GM18517 (cell line): ENCODE results near the gene IRF1.

Source experiments
- ATAC-seq: cut with Tn5 transposase; IDR thresholded peaks from one replicate; pipeline ENCODE4 v1.9.1; 2021; ENCODE audit warnings: mild to moderate bottlenecking, moderate library complexity; ENCODE audit not compliant: unreplicated experiment

Gene IRF1

DNA sequence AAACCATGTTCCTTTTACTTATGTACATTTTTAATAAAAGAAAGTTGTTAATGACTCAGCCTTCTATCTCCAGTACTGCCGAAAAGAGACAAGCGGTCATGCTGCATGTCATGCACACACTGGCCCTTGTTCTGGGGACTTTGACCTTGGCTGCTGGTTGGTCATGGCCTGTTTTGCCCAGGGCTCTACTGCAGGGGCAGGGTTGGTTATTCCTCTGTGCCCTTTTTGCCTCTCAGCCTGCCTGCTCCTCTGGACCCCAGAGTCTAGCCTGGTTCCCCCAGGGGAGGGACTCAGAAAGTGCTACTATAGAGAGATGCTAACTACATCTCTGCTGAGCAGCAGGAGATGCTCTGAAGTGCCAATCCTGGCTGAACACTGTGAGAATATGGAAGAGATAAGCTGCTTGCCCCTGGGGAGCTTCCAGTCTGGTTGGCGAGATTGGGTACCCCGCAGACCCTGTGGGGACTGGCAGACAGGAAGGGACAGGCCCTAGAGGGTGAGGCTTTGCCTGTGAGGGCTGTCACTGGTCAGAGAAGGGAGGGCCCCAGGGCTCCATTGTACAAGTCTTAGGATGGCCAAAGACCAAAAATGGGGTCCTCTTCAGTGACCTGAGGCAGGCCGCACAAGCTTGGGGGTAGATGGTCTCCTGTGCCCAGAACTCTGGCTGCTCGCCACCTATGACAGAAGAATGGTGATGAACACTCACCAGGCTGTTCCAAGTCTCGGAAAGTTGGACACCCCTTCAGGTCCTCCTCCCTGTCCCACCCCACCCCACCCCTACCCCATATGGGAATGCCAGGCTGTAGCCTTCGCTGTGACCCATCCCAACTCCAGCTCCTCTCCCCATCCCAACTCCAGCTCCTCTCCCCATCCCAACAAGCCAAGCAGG, 14.3 kb downstream of the IRF1 start:
- no peak for ATAC-seq

GRCh38 chr5:132475497-132475882, 15.1 kb downstream of the IRF1 start:
- ATAC-seq: no peak

- no peak for ATAC-seq
Observed at GRCh38 chr5:132474881-132475496, 15.6 kb downstream of the IRF1 start.

GRCh38 chr5:132474131-132474723, 16.3 kb downstream of the IRF1 start:
- no peak for ATAC-seq

GRCh38 chr5:132473668-132474067, 16.9 kb downstream of the IRF1 start:
- no peak for ATAC-seq

- ATAC-seq: peak; percentile 72
Observed at GRCh38 chr5:132473019-132473531, 17.5 kb downstream of the IRF1 start.

- no peak for ATAC-seq
Observed at GRCh38 chr5:132472431-132472830, 18.1 kb downstream of the IRF1 start.

DNA sequence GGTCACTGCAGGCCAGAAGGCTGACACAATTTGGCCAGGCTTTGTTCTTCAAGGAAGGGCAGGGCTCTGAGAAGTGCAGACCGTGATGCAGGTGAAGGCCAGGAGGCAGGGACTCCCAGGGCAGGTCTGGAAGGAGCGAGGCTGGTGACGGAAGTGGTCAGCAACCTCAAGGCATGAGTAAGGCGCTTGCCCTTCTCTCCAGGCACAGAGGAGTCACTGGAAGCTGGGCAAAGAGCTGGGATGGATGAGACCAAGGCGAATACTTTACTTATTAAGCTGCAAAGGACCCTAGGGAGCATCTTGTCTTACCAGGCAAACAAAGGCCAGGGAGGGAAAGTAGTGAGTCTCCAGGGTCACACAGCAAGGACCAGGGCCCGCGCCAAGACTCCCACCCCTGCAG, 18.6 kb downstream of the IRF1 start:
- no peak for ATAC-seq

GRCh38 chr5:132471151-132471907, 19.2 kb downstream of the IRF1 start:
- ATAC-seq: no peak

DNA sequence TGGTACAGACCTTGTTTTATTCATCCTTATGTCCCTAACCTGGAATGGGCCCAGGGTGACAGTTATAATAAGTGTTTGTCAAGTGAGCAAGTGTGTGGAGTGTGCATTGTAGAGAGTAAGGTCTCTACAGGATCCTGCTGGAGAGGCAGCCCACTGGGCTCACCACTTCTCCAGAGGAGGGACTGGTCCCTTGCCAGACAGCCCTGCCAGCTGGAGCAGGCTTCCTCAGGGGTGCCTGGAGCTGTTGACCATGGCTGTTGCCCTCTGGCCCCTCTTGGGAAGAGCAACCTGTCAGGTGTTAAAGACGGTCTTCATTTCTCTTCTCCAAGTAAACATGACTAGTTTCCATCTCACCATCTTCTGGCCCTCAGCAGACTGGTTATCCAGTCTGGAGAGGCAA, 20.0 kb downstream of the IRF1 start:
- no peak for ATAC-seq

DNA sequence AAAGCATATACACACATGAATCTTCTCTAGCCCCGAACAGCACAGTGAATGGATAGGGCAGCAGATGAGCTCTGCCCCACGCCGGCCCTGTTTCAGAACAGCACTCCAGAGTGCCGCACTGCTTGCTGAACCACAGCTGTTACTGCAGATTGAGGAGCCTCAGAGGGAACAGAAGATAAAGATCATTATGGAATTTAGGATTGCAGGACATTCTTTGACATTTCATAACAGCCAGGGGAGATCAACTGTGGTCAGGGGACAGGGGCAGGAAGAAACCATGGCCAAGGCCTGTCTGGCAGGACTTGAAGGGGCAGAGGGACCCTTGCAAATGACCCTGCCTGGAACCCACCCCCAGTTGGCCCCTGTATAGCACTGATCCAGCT, 20.6 kb downstream of the IRF1 start:
- ATAC-seq: no peak

- no peak for ATAC-seq
Observed at GRCh38 chr5:132469380-132470009, 21.1 kb downstream of the IRF1 start.

DNA sequence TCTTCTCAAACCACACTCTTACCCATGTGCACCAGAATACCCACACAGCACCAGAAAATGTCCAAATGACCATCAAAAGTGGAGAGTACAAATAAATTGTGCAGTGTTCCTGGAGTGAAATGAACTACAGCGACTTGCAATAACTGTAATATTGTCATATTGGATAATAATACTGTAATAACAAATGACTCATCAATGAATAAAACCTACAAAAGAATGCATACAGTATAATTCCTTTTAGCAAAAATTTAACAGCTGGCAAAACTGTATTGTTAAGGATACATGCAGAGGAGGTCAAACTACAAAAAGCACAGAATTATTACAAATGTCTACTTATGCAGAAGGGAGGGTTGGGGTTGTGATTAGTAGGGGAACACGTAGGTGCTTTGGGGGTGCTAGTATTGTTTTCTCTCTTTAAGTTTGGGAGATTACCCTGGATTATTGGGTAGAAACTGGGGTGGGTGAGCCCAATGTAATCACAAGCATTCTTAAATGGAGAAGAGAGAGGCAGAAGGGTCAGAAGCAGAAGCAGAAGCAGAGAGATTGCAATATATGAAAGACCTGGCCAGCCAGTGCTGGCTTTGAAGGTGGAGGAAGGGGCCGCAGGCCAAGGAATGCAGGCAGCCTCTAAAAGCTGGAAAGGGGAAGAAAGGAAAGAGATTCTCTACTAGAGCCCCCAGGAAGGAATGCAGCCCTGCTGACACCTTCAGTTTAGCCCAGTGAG, 21.8 kb downstream of the IRF1 start:
- no peak for ATAC-seq

DNA sequence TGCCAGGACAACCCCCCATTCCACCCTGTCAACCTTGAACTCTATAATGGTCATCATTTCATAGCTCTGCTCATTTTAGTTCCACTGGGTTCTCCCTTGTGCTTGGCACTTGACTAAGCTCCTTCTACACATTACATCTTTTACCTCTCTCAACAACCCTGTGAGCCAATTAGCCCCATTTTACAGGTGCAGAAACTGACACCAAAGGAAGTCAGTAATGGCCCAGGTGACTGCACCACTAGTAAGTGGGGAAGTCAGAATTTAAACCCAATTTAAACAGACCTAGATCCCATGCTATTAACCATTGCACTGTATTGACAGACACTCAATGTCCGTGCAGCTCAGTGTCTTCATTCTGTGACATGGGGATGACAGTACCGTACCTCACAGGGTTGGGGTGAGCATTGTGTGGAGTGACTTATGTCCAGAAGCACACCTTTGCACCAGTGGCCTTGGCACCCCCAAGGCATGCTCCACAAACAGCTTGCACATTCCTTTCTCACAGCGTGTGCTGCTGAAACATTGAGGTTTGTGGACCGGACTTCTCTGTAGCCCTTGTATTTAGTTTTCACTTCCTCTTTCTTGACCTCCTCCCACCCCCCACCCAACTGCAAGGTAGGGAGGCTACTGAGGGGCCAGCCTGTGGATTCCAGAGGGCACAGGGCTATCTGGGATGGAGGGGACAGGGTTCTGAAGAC, 23.1 kb downstream of the IRF1 start:
- ATAC-seq: peak; percentile 31

DNA sequence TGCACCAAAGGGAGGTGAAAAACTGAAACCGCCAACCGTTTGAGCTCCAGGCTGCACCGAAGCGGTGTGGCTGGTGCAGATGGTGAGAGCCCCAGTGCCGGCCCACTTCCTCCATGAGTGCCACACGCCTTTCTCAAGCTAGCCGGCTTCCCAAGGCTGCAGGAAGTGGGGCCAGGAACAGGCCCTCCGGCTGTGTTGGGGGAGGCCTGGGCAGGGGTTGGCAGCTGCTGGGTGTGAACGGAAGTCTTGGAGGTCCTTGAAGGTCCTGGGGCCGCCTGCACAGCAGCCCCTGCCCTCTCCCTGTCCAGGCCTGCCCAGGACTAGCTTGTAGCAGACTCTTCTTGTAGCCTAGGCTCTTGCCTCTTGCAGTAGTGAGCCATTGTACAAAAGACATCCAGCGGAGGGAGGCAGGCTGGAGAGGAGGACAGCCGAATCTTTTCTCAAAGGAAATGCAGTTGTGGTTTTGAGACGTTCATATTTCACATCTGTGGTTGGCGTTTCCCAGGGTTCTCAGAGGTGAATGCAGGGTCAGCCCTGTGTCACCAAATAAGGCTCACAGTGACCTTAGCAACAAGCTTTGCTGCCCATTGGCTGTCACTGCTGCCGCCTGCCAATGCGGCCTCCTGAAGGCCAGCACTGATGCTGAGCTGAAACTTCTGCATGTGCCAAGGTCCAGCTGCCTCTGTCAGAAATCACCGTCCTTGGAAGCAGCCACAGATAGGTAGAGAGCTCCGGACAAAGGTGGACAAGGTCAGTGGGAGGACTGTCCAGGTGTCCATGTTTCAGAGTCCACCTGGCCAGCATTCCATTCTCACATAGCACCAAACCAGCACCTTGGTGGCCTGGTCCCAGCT, 23.9 kb downstream of the IRF1 start:
- ATAC-seq: peak; percentile 65

DNA sequence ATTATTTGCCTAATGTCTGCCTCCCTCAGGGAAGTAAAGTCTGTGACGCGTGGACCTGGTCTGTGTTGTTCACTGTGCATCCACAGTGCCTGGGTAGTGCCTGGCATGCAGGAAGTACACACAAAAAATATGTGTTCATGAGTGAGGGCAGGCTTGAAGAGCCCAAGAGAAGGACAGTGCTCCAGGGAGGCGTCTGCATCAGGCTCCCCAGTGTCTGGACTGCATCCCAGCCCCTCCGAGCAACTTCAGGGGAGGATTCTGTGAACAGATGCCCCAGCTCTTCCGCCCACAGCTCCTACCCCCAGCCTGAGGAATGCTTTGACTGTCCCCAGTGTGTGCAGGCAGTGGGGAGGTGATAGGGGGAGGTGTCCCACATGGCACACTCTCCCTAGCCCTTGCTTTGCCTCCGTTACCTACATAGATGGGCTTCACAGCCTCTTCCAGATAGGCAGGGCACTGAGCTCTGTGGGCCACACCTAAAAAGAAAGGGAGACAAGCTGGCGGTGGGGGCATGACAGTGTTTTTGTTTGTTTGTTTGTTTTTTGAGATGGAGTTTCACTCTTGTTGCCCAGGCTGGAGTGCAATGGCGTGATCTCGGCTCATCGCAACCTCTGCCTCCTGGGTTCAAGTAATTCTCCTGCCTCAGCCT, 25.4 kb downstream of the IRF1 start:
- no peak for ATAC-seq

DNA sequence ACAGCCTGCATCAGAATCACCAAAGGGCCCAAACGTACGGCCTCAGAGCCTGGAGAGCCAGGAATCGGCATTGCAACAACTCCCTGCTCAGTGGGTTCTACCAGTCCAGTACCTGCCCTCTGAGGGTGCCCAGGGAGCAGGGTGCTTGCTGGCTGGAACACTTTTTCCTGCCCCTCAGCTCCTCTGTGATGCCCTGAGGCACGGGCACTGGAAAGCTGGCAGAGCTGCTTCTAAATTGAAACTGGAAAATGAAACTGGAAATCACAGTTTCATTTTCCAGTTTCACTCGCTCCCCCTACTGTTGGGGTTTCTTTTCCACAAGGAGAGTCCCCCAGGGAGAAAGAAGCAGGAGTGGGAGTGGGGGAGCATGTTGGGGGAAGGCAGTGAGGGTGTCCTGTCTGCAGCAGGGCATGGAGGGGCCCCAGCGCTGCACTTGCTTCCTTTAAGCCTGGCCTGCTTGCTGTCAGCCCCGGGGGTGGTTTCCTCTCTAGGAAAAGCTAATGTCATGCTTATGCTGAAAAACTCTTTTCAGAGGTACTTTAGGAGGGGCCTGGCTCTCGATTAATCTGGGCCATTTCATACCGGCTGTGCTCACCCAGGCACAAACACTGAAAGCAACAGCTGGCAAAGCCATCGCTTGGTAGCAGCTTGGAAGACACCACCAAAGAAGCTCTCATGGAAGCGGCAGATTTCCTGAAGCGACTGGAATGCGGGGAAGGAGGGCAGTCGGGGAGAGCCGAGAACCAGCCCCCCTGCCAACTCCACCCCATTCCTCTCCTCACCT, 26.2 kb downstream of the IRF1 start:
- no peak for ATAC-seq
